OCI-LY7 (cell line): ENCODE data around the gene ARHGEF17. TPM values are rescaled to one million over a fixed set of nuclear protein-coding genes. Genes with fewer than 3 reads are reported as not detected.
A peak's percentile ranks its signal among the peaks of the same experiment; 100 is the strongest.

Experiments used
- BruUV-seq: library from RNA; stranded (reverse); fragments of 400-500 nt; replicated peaks from 2 replicates; lab custom pipeline; 2021; lab: Mats Ljungman, UMichigan
- CTCF ChIA-PET: fragments of 300-600 bp; sonication (Branson Sonifier 250); formaldehyde crosslinking; loops from one replicate; lab custom pipeline; 2022; ENCODE audit warnings: antibody characterized with exemption; ENCODE audit not compliant: unreplicated experiment; lab: Charles Lee
- POLR2A ChIA-PET: fragments of 300-600 bp; sonication (Branson Sonifier 250); formaldehyde crosslinking; loops from one replicate; lab custom pipeline; 2022; ENCODE audit warnings: antibody characterized with exemption; lab: Charles Lee
- DNase-seq: peaks from one replicate; pipeline ENCODE4 v3.0.0-alpha.2; 2015; ENCODE audit warnings: low spot score
- H2AFZ ChIP-seq: fragments of 200-600 bp; sonication (generic), shearing (Covaris generic); 2 replicates; pipeline ENCODE4 v1.6.1; 2014; ENCODE audit warnings: mild to moderate bottlenecking, antibody characterized with exemption, low read length, moderate library complexity
- H3K27ac ChIP-seq: fragments of 200-600 bp; sonication (generic); 2 replicates; pipeline ENCODE4 v1.5.1; 2014; ENCODE audit warnings: mixed run types, low read depth, mild to moderate bottlenecking, moderate library complexity, low read length, inconsistent platforms; ENCODE audit not compliant: poor library complexity, severe bottlenecking
- H3K36me3 ChIP-seq: fragments of 200-600 bp; sonication (generic); 2 replicates; pipeline ENCODE4 v1.6.1; 2014; ENCODE audit warnings: mild to moderate bottlenecking, antibody characterized with exemption, low read length, moderate library complexity, mixed read lengths; ENCODE audit not compliant: insufficient read depth
- H3K4me1 ChIP-seq: fragments of 200-600 bp; sonication (generic); 2 replicates; pipeline ENCODE4 v1.5.1; 2014; ENCODE audit warnings: mild to moderate bottlenecking, low read length; ENCODE audit not compliant: insufficient read depth, poor library complexity, severe bottlenecking
- H3K4me2 ChIP-seq: fragments of 200-600 bp; sonication (generic); 2 replicates; pipeline ENCODE4 v1.6.1; 2014; ENCODE audit warnings: mild to moderate bottlenecking, low read length
- H3K4me3 ChIP-seq: fragments of 200-600 bp; sonication (generic); 2 replicates; pipeline ENCODE4 v1.5.1; 2014; ENCODE audit warnings: mild to moderate bottlenecking, low read depth, low read length; ENCODE audit not compliant: poor library complexity, severe bottlenecking
- H3K79me2 ChIP-seq: fragments of 200-600 bp; sonication (generic); 2 replicates; pipeline ENCODE4 v1.6.1; 2016; ENCODE audit warnings: low read depth, mild to moderate bottlenecking, low read length, moderate library complexity, mixed read lengths; ENCODE audit not compliant: insufficient read depth
- H3K9me2 ChIP-seq: fragments of 200-600 bp; sonication (generic); 2 replicates; pipeline ENCODE4 v1.6.1; 2016; ENCODE audit warnings: mild to moderate bottlenecking, low read length, mixed read lengths; ENCODE audit not compliant: insufficient read depth
- H3K9me3 ChIP-seq: fragments of 200-600 bp; sonication (generic); 2 replicates; pipeline ENCODE4 v1.6.1; 2014; ENCODE audit warnings: mild to moderate bottlenecking, mixed run types, low read length, mixed read lengths
- H4K20me1 ChIP-seq: fragments of 200-600 bp; sonication (generic); 2 replicates; pipeline ENCODE4 v1.6.1; 2014; ENCODE audit warnings: mild to moderate bottlenecking, antibody characterized with exemption, low read length, moderate library complexity, mixed read lengths; ENCODE audit not compliant: insufficient read depth
- CTCF ChIP-seq: fragments of 200-600 bp; sonication (generic); conservative IDR thresholded peaks from 2 replicates; pipeline ENCODE4 v1.5.1; 2014; ENCODE audit warnings: mild to moderate bottlenecking, antibody characterized with exemption, low read length, moderate library complexity, mixed read lengths
- EZH2phosphoT487 ChIP-seq: fragments of 200-600 bp; sonication (generic); IDR thresholded peaks from 2 replicates; pipeline ENCODE4 v1.6.1; 2018; ENCODE audit warnings: low read depth, borderline replicate concordance, mild to moderate bottlenecking, mixed run types, antibody characterized with exemption, low read length, moderate library complexity, mixed read lengths
- intact Hi-C: fragments of 100-400 bp; cut with micrococcal nuclease; formaldehyde crosslinking; loops from one replicate; pipeline ENCODE4 v1.10.0; 2022; ENCODE audit not compliant: unreplicated experiment
- total RNA-seq, 2 experiments: library from RNA; depleted of rRNA in 1 of 2; stranded (reverse); fragments of >200 nt in 1 of 2; shearing (Covaris generic) in 1 of 2; gene quantifications; 2 replicates each; pipeline ENCODE4 v1.2.3, GENCODE V29; 2014 to 2022

The ARHGEF17 gene
- total RNA-seq, 2 experiments from 2014 or later, result 0.19 to 1.4 TPM

- Histone ChIP-seq H3K27ac (no peak overlapping the region), H3K9me3 (no peaks in the 10 kb centered on the region), H3K4me3 (no peak overlapping the region), H3K4me2 (peak overlapping the region; percentile 28), H4K20me1 (no peaks in the 10 kb centered on the region), H3K79me2 (no peaks in the 10 kb centered on the region), H3K4me1 (peaks cover 31% of the 10 kb centered on the region), H3K36me3 (no peaks in the 10 kb centered on the region), H2AFZ (peak overlapping the region; percentile 52), H3K9me2 (no peaks in the 10 kb centered on the region)
- no TSS peak for BruUV-seq
- no peak for TF ChIP-seq EZH2phosphoT487
- TF ChIP-seq CTCF, result no peak
- ChIA-PET POLR2A (no interaction called here), CTCF (no interaction called here)
- DNase-seq, result peak; percentile 35
- intact Hi-C loops, result no loop called here
Observed at GRCh38 chr11:73321604-73322381, 13.7 kb downstream of the ARHGEF17 start.

GRCh38 chr11:73322382-73323306, 14.6 kb downstream of the ARHGEF17 start:
- no peak overlapping the region for H3K4me3 ChIP-seq
- ChIA-PET CTCF (no interaction called here), POLR2A (interaction anchor here (0.6 kb wide), 1 partner anchor 96 kb away, joined by 3 read pairs; no protein-coding TSS in a partner anchor)
- H3K9me3 ChIP-seq, result no peaks in the 10 kb centered on the region
- no peaks in the 10 kb centered on the region for H3K36me3 ChIP-seq
- BruUV-seq, result no TSS peak
- no peaks in the 10 kb centered on the region for H4K20me1 ChIP-seq
- TF ChIP-seq EZH2phosphoT487 (no peak), CTCF (no peak)
- peak overlapping the region; percentile 52; the same call in 1 of the 2 replicates for H2AFZ ChIP-seq
- H3K27ac ChIP-seq, result no peak overlapping the region
- DNase-seq, result peak; percentile 44
- peaks cover 38% of the 10 kb centered on the region for H3K4me1 ChIP-seq
- intact Hi-C loops, result no loop called here
- H3K9me2 ChIP-seq, result no peaks in the 10 kb centered on the region
- H3K79me2 ChIP-seq, result no peaks in the 10 kb centered on the region
- H3K4me2 ChIP-seq, result peak overlapping the region; percentile 28
